Keratinocyte (primary cell): ENCODE data around the gene POLE4. TPM values are rescaled to one million over a fixed set of nuclear protein-coding genes. Genes with fewer than 3 reads are reported as not detected.

ENCODE experiments used
- DNase-seq: peaks from one replicate; pipeline ENCODE4 v3.0.0-alpha.2; 2011; ENCODE audit warnings: low read depth, missing footprints, low spot score
- FAIRE-seq: peaks from 2 replicates; lab custom pipeline; 2011; peaks lifted over from hg19 to GRCh38; lab: Jason Lieb, UNC
- H2AFZ ChIP-seq: 2 replicates; pipeline ENCODE4 v1.6.0; 2012; ENCODE audit warnings: low read length, control low read depth, inconsistent platforms; ENCODE audit not compliant: control insufficient read depth
- H3K27ac ChIP-seq: 2 replicates; pipeline ENCODE4 v1.5.1; 2011; ENCODE audit warnings: low read length; ENCODE audit not compliant: control insufficient read depth, insufficient read depth
- H3K27me3 ChIP-seq: 3 replicates; pipeline ENCODE4 v1.6.0; 2011; ENCODE audit warnings: low read length; ENCODE audit not compliant: control insufficient read depth, insufficient read depth; ENCODE audit errors: extremely low read depth
- H3K36me3 ChIP-seq, 2 experiments: 2 replicates in 1 of 2; 3 replicates in 1 of 2; pipeline ENCODE4 v1.5.1; 2011; ENCODE audit warnings: low read length in 2 of 2, mild to moderate bottlenecking in 1 of 2; ENCODE audit not compliant: control insufficient read depth in 2 of 2, insufficient read depth in 2 of 2; ENCODE audit errors: extremely low read depth in 1 of 2
- H3K4me1 ChIP-seq: 3 replicates; pipeline ENCODE4 v1.5.1; 2011; ENCODE audit warnings: low read length; ENCODE audit not compliant: control insufficient read depth, insufficient read depth; ENCODE audit errors: extremely low read depth
- H3K4me2 ChIP-seq: 3 replicates; pipeline ENCODE4 v1.6.0; 2011; ENCODE audit warnings: low read depth, low read length; ENCODE audit not compliant: control insufficient read depth, insufficient read depth; ENCODE audit errors: extremely low read depth
- H3K4me3 ChIP-seq, 3 experiments: fragments of 200-600 bp in 1 of 3; sonication (generic) in 1 of 3; 2 replicates in 2 of 3; 3 replicates in 1 of 3; pipeline ENCODE4 v1.5.1; 2011 to 2016; ENCODE audit warnings: low read length in 3 of 3, mild to moderate bottlenecking in 3 of 3, control low read depth in 2 of 3, inconsistent platforms in 1 of 3, low read depth in 1 of 3, mixed read lengths in 1 of 3, mixed run types in 1 of 3, moderate library complexity in 1 of 3; ENCODE audit not compliant: control insufficient read depth in 2 of 3, insufficient read depth in 2 of 3; ENCODE audit errors: extremely low read depth in 1 of 3
- H3K79me2 ChIP-seq: 2 replicates; pipeline ENCODE4 v1.6.0; 2012; ENCODE audit warnings: low read length; ENCODE audit not compliant: control insufficient read depth, insufficient read depth
- H3K9ac ChIP-seq: 3 replicates; pipeline ENCODE4 v1.6.0; 2011; ENCODE audit warnings: low read length; ENCODE audit not compliant: control insufficient read depth, insufficient read depth; ENCODE audit errors: extremely low read depth
- H3K9me1 ChIP-seq: 3 replicates; pipeline ENCODE4 v1.6.0; 2011; ENCODE audit warnings: low read length; ENCODE audit not compliant: control insufficient read depth, insufficient read depth; ENCODE audit errors: extremely low read depth
- H3K9me3 ChIP-seq: 2 replicates; pipeline ENCODE4 v1.5.1; 2012; ENCODE audit warnings: low read depth, low read length; ENCODE audit not compliant: control insufficient read depth
- H4K20me1 ChIP-seq: 3 replicates; pipeline ENCODE4 v1.6.0; 2011; ENCODE audit warnings: low read length; ENCODE audit not compliant: control insufficient read depth, insufficient read depth; ENCODE audit errors: extremely low read depth
- CTCF ChIP-seq, 3 experiments: IDR thresholded peaks in 1 of 3; conservative IDR thresholded peaks in 1 of 3; optimal IDR thresholded peaks in 1 of 3; 2 replicates in 2 of 3; 3 replicates in 1 of 3; pipeline versions ENCODE3 to v1.5.1; 2011; ENCODE audit warnings: low read length in 3 of 3, mild to moderate bottlenecking in 3 of 3, moderate library complexity in 2 of 3, control low read depth in 1 of 3, inconsistent platforms in 1 of 3; ENCODE audit not compliant: insufficient read depth in 2 of 3; ENCODE audit errors: extremely low read depth in 1 of 3
- EZH2 ChIP-seq: IDR thresholded peaks from one replicate; pipeline ENCODE4 v1.6.1; 2012; ENCODE audit warnings: inconsistent platforms, mild to moderate bottlenecking, low read length, moderate library complexity
- dilution Hi-C: fragments of 300-500 bp; cut with MboI; formaldehyde crosslinking; loops from one replicate; pipeline ENCODE4 v1.7.0; 2020; ENCODE audit warnings: low sequenced_read_pairs; ENCODE audit not compliant: extremely low pct_ligation_motif_present
- polyA plus RNA-seq, 5 experiments: library from polyadenylated mRNA; depleted of rRNA in 3 of 5; stranded (reverse) in 3 of 5; stranded (forward) in 1 of 5; unstranded in 1 of 5; fragments of >200 nt; gene quantifications; 1 replicate in 1 of 5; 2 replicates in 3 of 5; 3 replicates in 1 of 5; pipeline versions ENCODE4 v1.2.1 to v1.2.3, GENCODE V29; 2011 to 2012; ENCODE audit warnings: missing spikeins in 2 of 5, low read depth in 1 of 5, low replicate concordance in 1 of 5

POLE4 gene
- polyA plus RNA-seq, 1 donor (not counting 4 experiments of a cell fraction or from before 2014, with no cell fraction given): 66.4 TPM

- peak; percentile 54 for DNase-seq
- Histone ChIP-seq H3K4me1 (peaks cover 10% of the 10 kb centered on the region), H2AFZ (no peak overlapping the region), H3K9me1 (no peaks in the 10 kb centered on the region), H3K9me3 (no peaks in the 10 kb centered on the region), H4K20me1 (no peaks in the 10 kb centered on the region), H3K79me2 (no peaks in the 10 kb centered on the region), H3K9ac (no peak overlapping the region), H3K4me3 (no peak overlapping the region), H3K36me3 (no peaks in the 10 kb centered on the region), H3K27me3 (no peaks in the 10 kb centered on the region), H3K4me2 (peak overlapping the region; percentile 46), H3K27ac (no peak overlapping the region)
- no peak for TF ChIP-seq CTCF (optimal IDR thresholded peaks at IDR 0.05 in 1 of 3, IDR thresholded peaks at IDR 0.05 in 1 of 3, conservative IDR thresholded peaks at IDR 0.05 in 1 of 3; ENCODE audit: extremely low read depth in 1 of 3, insufficient read depth in 2 of 3, low read length in 3 of 3)
- no peak for TF ChIP-seq EZH2
- dilution Hi-C loops: no loop called here
- FAIRE-seq: peak; percentile 58
Measured at GRCh38 chr2:74917702-74918619, 40.5 kb upstream of the POLE4 start.

GRCh38 chr2:74919827-74920226, 38.6 kb upstream of the POLE4 start:
- H3K27me3 ChIP-seq: no peaks in the 10 kb centered on the region
- H3K9ac ChIP-seq: no peak overlapping the region
- H3K36me3 ChIP-seq: no peaks in the 10 kb centered on the region
- no peak overlapping the region for H3K27ac ChIP-seq
- H4K20me1 ChIP-seq: no peaks in the 10 kb centered on the region
- TF ChIP-seq EZH2 (no peak), CTCF (optimal IDR thresholded peaks at IDR 0.05 in 1 of 3, IDR thresholded peaks at IDR 0.05 in 1 of 3, conservative IDR thresholded peaks at IDR 0.05 in 1 of 3; ENCODE audit: extremely low read depth in 1 of 3, insufficient read depth in 2 of 3, low read length in 3 of 3) (peak; percentile 58 to 86 (median 82))
- H3K4me3 ChIP-seq: peak overlapping the region; percentile 25 to 53 (median 46)
- H3K4me2 ChIP-seq: peak overlapping the region; percentile 70
- H3K79me2 ChIP-seq: no peaks in the 10 kb centered on the region
- no peaks in the 10 kb centered on the region for H3K9me3 ChIP-seq
- H2AFZ ChIP-seq: peak overlapping the region; percentile 88
- no peaks in the 10 kb centered on the region for H3K9me1 ChIP-seq
- dilution Hi-C loops: no loop called here
- DNase-seq (no peak), FAIRE-seq (no peak)
- H3K4me1 ChIP-seq: peaks cover 10% of the 10 kb centered on the region
